NCI-H226 (cell line): Measurements from ENCODE around the gene OR7C1.

Experiments
- DNase-seq: peaks from one replicate; pipeline ENCODE4 v3.0.0-alpha.2; 2015

Gene OR7C1

DNA sequence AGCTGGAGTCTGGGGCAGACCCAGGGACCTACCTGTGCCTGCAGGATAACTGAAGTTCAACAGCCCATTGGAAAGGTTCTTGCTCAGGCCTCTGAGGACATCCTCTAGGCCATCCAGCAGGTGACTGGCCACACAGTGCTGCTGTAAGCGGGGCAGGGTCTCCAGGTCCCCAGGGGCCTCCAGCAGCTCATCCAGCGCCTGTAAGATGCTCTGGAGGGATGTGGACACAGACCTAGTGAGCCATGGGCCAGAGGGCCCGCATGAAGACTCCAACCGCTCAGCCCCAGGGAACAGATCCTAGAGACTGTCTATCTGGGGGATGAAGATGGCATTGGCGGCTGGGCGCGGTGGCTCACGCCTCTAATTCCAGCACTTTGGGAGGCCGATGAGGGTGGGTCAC is 70.6 kb downstream of the OR7C1 start:
- no peak for DNase-seq

GRCh38 chr19:14763497-14764145 is 71.4 kb downstream of the OR7C1 start:
- DNase-seq = no peak

- DNase-seq = no peak
Observed at GRCh38 chr19:14762111-14762510, 72.9 kb downstream of the OR7C1 start.

DNA sequence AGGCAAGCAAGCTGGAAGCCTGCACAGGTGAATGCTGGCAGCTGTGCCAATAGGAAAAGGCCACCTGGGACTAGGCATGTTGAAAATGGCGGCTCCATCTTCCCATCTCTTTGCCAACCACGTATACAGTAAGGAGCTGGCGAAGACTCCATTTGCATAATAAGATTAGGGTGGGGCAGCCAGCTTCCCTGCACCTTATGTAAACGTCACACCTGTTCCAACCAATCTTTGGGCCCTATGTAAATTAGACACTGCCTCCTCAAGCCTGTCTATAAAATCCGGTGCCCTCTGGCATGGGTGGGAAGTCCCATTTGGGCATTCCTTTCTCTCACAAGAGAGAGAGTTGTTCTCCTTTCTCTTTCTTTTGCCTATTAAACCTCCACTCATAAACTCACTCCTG is 73.4 kb downstream of the OR7C1 start:
- no peak for DNase-seq

- no peak for DNase-seq
Observed at GRCh38 chr19:14758816-14759215, 76.2 kb downstream of the OR7C1 start.

- DNase-seq = no peak
Observed at GRCh38 chr19:14748601-14749000, 86.4 kb downstream of the OR7C1 start.
